Measurements from ENCODE around the gene PHTF1. TPM values are rescaled to one million over a fixed set of nuclear protein-coding genes. Genes with fewer than 3 reads are reported as not detected.

Gene PHTF1
- total RNA-seq, 2 experiments from 2014 or later = 17.0 to 18.7 TPM

DNA sequence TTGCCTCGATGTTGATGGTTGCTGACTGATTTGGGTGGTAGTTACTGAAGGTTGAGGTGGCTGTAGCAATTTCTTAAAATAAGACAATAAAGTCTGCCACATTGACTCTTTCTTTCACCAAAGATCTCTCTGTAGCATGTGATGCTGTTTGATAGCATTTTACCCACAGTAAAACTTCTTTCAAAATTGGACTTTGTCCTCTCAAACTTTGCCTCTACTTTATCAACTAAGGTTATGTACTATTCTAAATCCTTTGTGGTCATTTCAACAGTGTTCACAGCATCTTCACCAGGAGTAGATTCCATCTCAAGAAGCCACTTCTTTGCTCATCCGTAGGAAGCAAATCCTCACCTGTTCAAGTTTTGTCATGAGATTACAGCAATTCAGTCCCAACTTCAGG, 93.2 kb downstream of the PHTF1 start:
- H3K4me3 Mint-ChIP-seq = no peak overlapping the region
- no peaks in the 10 kb centered on the region for H3K4me1 Mint-ChIP-seq
- H3K27me3 Mint-ChIP-seq = no peaks in the 10 kb centered on the region
- no peak overlapping the region for H3K27ac Mint-ChIP-seq
- H3K36me3 Mint-ChIP-seq (ENCODE audit: low read depth) = peaks cover 3% of the 10 kb centered on the region
- POLR2A ChIA-PET = no interaction called here
- no peak for DNase-seq
- CTCF ChIA-PET = no interaction called here
- no peaks in the 10 kb centered on the region for H3K9me3 Mint-ChIP-seq

DNA sequence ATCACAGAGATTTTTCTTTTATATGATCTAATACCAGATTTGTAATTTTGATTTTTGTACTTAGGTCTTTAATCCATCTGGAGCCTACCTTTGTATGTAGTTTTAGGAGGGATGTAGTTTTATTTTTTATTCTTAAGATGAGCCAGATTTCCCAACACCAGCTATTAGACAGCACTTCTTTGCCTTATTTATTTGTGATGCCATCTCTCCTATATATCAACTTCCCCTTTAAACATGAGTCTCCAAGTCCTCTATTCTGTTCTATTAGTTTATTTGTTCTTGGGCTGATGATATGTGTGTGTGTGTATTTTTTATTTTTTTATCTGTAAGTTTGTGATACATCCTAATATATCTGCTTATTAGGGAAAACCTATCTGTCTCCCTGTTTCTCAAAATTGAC, 94.2 kb downstream of the PHTF1 start:
- H3K9me3 Mint-ChIP-seq = no peaks in the 10 kb centered on the region
- POLR2A ChIA-PET = no interaction called here
- no peaks in the 10 kb centered on the region for H3K27me3 Mint-ChIP-seq
- peaks cover 3% of the 10 kb centered on the region for H3K36me3 Mint-ChIP-seq (ENCODE audit: low read depth)
- no peak for DNase-seq
- no peaks in the 10 kb centered on the region for H3K4me1 Mint-ChIP-seq
- H3K4me3 Mint-ChIP-seq = no peak overlapping the region
- no peak overlapping the region for H3K27ac Mint-ChIP-seq
- CTCF ChIA-PET = no interaction called here

DNA sequence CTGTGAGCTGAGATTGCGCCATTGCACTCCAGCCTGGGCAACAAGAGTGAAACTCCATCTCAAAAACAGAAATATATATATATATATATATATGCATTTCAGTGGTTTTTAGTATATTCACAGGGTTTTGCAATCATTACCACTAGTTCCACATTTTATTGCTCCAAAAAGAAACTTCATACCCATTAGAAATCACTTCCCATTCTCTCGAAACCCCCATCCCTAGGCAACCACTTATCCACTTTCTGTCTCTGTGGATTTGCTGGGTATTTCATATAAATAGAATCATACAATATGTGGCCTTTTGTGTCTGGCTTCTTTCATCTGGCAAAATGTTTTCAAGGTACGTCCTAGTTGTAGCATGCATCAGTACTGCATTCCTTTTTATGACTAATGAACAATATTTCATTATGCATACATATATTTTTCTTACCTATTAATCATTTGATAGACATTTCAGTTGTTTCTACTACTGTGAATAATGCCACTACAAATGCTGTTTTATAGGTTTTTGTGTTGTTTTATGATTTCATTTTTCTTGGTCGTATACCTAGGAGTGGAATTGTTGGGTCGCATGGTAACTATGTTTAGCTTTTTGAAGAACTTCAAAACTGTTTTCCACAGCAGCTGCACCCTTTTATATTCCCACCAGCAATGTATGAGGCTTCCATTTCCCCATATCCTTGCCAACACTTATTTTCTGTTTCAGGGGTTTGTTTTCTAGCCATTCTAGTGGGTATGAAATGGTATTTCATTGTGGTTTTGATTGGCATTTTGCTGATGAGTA, 95.9 kb downstream of the PHTF1 start:
- no peaks in the 10 kb centered on the region for H3K4me1 Mint-ChIP-seq
- H3K27ac Mint-ChIP-seq = no peak overlapping the region
- no peak overlapping the region for H3K4me3 Mint-ChIP-seq
- H3K27me3 Mint-ChIP-seq = no peaks in the 10 kb centered on the region
- H3K36me3 Mint-ChIP-seq (ENCODE audit: low read depth) = peaks cover 3% of the 10 kb centered on the region
- H3K9me3 Mint-ChIP-seq = no peaks in the 10 kb centered on the region
- ChIA-PET CTCF (no interaction called here), POLR2A (no interaction called here)
- DNase-seq = no peak

GRCh38 chr1:113662101-113662500, 97.2 kb downstream of the PHTF1 start:
- ChIA-PET CTCF (no interaction called here), POLR2A (no interaction called here)
- Mint-ChIP-seq H3K27me3 (no peaks in the 10 kb centered on the region), H3K27ac (no peak overlapping the region), H3K4me1 (no peaks in the 10 kb centered on the region), H3K9me3 (no peaks in the 10 kb centered on the region), H3K36me3 (ENCODE audit: low read depth) (peaks cover 3% of the 10 kb centered on the region), H3K4me3 (no peak overlapping the region)
- no peak for DNase-seq

GRCh38 chr1:113660088-113660487, 99.2 kb downstream of the PHTF1 start:
- no peaks in the 10 kb centered on the region for H3K9me3 Mint-ChIP-seq
- no peaks in the 10 kb centered on the region for H3K27me3 Mint-ChIP-seq
- no peak overlapping the region for H3K4me3 Mint-ChIP-seq
- CTCF ChIA-PET = no interaction called here
- no peak for DNase-seq
- H3K4me1 Mint-ChIP-seq = no peaks in the 10 kb centered on the region
- POLR2A ChIA-PET = no interaction called here
- H3K27ac Mint-ChIP-seq = no peak overlapping the region
- H3K36me3 Mint-ChIP-seq (ENCODE audit: low read depth) = no peaks in the 10 kb centered on the region

GRCh38 chr1:113659556-113659955, 99.7 kb downstream of the PHTF1 start:
- Mint-ChIP-seq H3K36me3 (ENCODE audit: low read depth) (no peaks in the 10 kb centered on the region), H3K27me3 (no peaks in the 10 kb centered on the region), H3K4me3 (no peak overlapping the region), H3K9me3 (no peaks in the 10 kb centered on the region), H3K27ac (no peak overlapping the region), H3K4me1 (no peaks in the 10 kb centered on the region)
- ChIA-PET POLR2A (no interaction called here), CTCF (no interaction called here)
- DNase-seq = no peak

DNA sequence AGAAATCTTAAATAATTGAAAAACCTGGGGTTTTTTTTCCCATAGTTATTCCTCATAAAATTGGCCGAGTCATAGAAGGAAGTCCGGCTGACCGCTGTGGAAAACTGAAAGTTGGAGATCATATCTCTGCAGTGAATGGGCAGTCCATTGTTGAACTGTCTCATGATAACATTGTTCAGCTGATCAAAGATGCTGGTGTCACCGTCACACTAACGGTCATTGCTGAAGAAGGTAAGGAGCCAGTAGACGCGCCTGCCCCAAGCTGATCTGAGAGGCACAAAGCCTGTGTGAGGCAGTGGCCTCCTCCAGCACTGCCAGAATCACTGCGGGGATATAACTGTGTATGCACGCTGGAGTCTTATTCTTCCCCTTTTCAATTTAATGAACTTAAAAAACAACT, 100.3 kb downstream of the PHTF1 start:
- no peaks in the 10 kb centered on the region for H3K27me3 Mint-ChIP-seq
- H3K4me1 Mint-ChIP-seq = no peaks in the 10 kb centered on the region
- H3K9me3 Mint-ChIP-seq = no peaks in the 10 kb centered on the region
- no peak overlapping the region for H3K4me3 Mint-ChIP-seq
- ChIA-PET POLR2A (no interaction called here), CTCF (interaction anchor here (0.8 kb wide), 1 partner anchor 495 kb away, joined by 4 read pairs; no protein-coding TSS in a partner anchor)
- no peak overlapping the region for H3K27ac Mint-ChIP-seq
- no peaks in the 10 kb centered on the region for H3K36me3 Mint-ChIP-seq (ENCODE audit: low read depth)
- DNase-seq = no peak

- no peaks in the 10 kb centered on the region for H3K4me1 Mint-ChIP-seq
- H3K27me3 Mint-ChIP-seq = no peaks in the 10 kb centered on the region
- no peak overlapping the region for H3K27ac Mint-ChIP-seq
- H3K36me3 Mint-ChIP-seq (ENCODE audit: low read depth) = no peaks in the 10 kb centered on the region
- ChIA-PET POLR2A (no interaction called here), CTCF (no interaction called here)
- no peaks in the 10 kb centered on the region for H3K9me3 Mint-ChIP-seq
- no peak overlapping the region for H3K4me3 Mint-ChIP-seq
- DNase-seq = no peak
Measured at GRCh38 chr1:113657556-113658063, 101.7 kb downstream of the PHTF1 start.

DNA sequence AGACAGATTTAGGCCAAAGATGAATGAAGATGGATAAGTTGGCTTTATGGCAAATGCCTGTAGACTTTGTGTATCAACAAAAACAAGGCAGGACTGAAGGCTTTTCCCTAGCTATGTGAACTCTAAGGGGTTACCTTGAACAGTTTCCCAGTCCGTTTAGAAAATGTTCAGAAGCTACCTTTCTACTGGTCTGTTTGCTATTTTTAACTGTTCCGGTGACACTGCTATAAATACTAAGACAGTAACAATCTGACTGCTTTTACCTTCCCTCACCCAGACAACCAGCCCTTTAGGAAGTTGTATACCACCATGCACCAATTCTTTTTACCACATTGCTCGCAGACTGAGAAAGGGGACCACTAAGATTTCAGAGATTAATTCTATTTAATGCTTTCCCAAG, 102.2 kb downstream of the PHTF1 start:
- no peak overlapping the region for H3K4me3 Mint-ChIP-seq
- ChIA-PET CTCF (no interaction called here), POLR2A (no interaction called here)
- no peaks in the 10 kb centered on the region for H3K9me3 Mint-ChIP-seq
- no peak overlapping the region for H3K27ac Mint-ChIP-seq
- H3K36me3 Mint-ChIP-seq (ENCODE audit: low read depth) = no peaks in the 10 kb centered on the region
- H3K27me3 Mint-ChIP-seq = no peaks in the 10 kb centered on the region
- no peaks in the 10 kb centered on the region for H3K4me1 Mint-ChIP-seq
- no peak for DNase-seq

DNA sequence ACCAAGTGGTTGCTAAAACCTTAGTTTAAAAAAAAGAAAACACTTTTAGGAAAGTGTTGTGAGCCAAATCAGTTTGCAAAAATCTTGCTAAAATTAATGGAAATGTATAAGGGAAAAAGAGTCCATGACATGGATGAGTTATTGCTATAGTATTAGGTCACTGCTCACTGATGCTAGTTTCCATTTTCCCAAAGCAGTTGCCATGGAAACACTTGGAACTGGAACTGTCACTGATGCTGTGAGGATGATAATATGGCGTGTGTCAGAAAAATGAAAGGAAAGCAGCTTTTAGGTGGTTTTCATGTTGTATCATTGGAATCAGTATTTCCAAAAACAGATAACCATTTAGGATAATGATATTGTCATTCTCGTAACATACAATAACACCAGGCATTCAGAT, 104.4 kb downstream of the PHTF1 start:
- ChIA-PET POLR2A (no interaction called here), CTCF (interaction anchor here (1.1 kb wide), 1 partner anchor 43 kb away, joined by 3 read pairs; no protein-coding TSS in a partner anchor)
- H3K27ac Mint-ChIP-seq = no peak overlapping the region
- H3K4me1 Mint-ChIP-seq = no peaks in the 10 kb centered on the region
- no peaks in the 10 kb centered on the region for H3K9me3 Mint-ChIP-seq
- H3K4me3 Mint-ChIP-seq = no peak overlapping the region
- no peak for DNase-seq
- H3K27me3 Mint-ChIP-seq = no peaks in the 10 kb centered on the region
- no peaks in the 10 kb centered on the region for H3K36me3 Mint-ChIP-seq (ENCODE audit: low read depth)

DNA sequence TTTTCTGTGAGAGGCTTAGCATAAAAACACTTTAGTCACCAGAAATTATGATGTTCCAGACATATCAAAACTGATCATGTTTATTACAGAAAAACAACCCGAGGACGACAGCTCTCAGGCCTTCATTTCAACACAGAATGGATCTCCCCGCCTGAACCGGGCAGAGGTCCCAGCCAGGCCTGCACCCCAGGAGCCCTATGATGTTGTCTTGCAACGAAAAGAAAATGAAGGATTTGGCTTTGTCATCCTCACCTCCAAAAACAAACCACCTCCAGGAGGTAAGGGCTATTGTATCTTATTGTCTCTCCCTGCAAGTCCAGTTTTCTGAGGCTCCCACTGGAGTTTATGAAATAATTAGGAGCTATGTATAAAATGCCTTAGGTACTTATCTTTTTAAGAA, 105.5 kb downstream of the PHTF1 start:
- Mint-ChIP-seq H3K27me3 (no peaks in the 10 kb centered on the region), H3K9me3 (no peaks in the 10 kb centered on the region), H3K4me1 (no peaks in the 10 kb centered on the region), H3K4me3 (no peak overlapping the region), H3K27ac (no peak overlapping the region), H3K36me3 (ENCODE audit: low read depth) (no peaks in the 10 kb centered on the region)
- ChIA-PET CTCF (no interaction called here), POLR2A (no interaction called here)
- no peak for DNase-seq

- ChIA-PET CTCF (no interaction called here), POLR2A (no interaction called here)
- Mint-ChIP-seq H3K4me1 (no peaks in the 10 kb centered on the region), H3K9me3 (no peaks in the 10 kb centered on the region), H3K27me3 (no peaks in the 10 kb centered on the region), H3K27ac (no peak overlapping the region), H3K36me3 (ENCODE audit: low read depth) (no peaks in the 10 kb centered on the region), H3K4me3 (no peak overlapping the region)
- DNase-seq = no peak
Measured at GRCh38 chr1:113652771-113653170, 106.5 kb downstream of the PHTF1 start.

GRCh38 chr1:113648478-113648877, 110.8 kb downstream of the PHTF1 start:
- H3K36me3 Mint-ChIP-seq (ENCODE audit: low read depth) = peaks cover 5% of the 10 kb centered on the region
- H3K9me3 Mint-ChIP-seq = no peaks in the 10 kb centered on the region
- ChIA-PET CTCF (interaction anchor here (0.5 kb wide), 1 partner anchor 162 kb away, joined by 4 read pairs; no protein-coding TSS in a partner anchor), POLR2A (no interaction called here)
- no peaks in the 10 kb centered on the region for H3K4me1 Mint-ChIP-seq
- H3K4me3 Mint-ChIP-seq = no peak overlapping the region
- H3K27me3 Mint-ChIP-seq = no peaks in the 10 kb centered on the region
- H3K27ac Mint-ChIP-seq = no peak overlapping the region
- DNase-seq = no peak

DNA sequence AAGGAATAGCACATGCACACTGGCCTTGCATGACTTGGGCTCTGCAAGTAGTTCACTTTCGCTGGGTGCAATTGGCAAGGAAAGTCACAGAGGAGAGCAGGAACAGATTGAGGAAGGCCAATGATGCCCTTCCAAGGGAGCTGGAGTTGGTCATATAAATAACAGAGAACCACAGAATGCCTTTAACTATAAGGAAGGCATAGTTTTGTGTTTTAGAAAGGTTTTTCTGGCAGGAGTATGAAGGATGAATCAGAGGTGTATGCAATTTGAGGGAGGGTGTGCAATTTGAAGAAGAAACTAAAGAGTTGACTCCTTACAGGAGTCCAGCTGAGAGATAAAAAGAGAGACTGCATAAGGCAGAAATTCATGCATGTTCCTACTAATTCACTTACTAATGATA, 112.1 kb downstream of the PHTF1 start:
- H3K9me3 Mint-ChIP-seq = no peaks in the 10 kb centered on the region
- no peak overlapping the region for H3K4me3 Mint-ChIP-seq
- no peak for DNase-seq
- H3K36me3 Mint-ChIP-seq (ENCODE audit: low read depth) = peaks cover 5% of the 10 kb centered on the region
- H3K27me3 Mint-ChIP-seq = no peaks in the 10 kb centered on the region
- CTCF ChIA-PET = no interaction called here
- no peak overlapping the region for H3K27ac Mint-ChIP-seq
- POLR2A ChIA-PET = no interaction called here
- H3K4me1 Mint-ChIP-seq = no peaks in the 10 kb centered on the region
